HCT116 (cell line): ENCODE measurements around the gene KDM7A. TPM values are rescaled to one million over a fixed set of nuclear protein-coding genes. Genes with fewer than 3 reads are reported as not detected.

Source experiments
- ATAC-seq: fragments of 200-7000 bp; cut with Tn5 transposase; 2 replicates; pipeline ENCODE4 v1.9.1; 2020; ENCODE audit warnings: mild to moderate bottlenecking, moderate library complexity
- BruUV-seq: library from RNA; stranded (reverse); fragments of 400-500 nt; replicated peaks from 2 replicates; lab custom pipeline; 2021; lab: Mats Ljungman, UMichigan
- CTCF ChIA-PET: fragments of 300-600 bp; sonication (Branson Sonifier 250); formaldehyde crosslinking; loops from one replicate; lab custom pipeline; 2021; ENCODE audit warnings: antibody characterized with exemption; lab: Charles Lee
- POLR2A ChIA-PET: fragments of 300-600, 350-600 bp; sonication (Branson Sonifier 250); formaldehyde crosslinking; loops from one replicate; lab custom pipeline; 2021; ENCODE audit warnings: antibody characterized with exemption; lab: Charles Lee
- RAD21 ChIA-PET, 2 experiments: fragments of 300-600 bp; sonication (Branson Sonifier 250); formaldehyde crosslinking; loops; one replicate each; lab custom pipeline; 2023; ENCODE audit warnings: low total read pairs in 2 of 2; ENCODE audit not compliant: uncharacterized antibody in 2 of 2, unreplicated experiment in 2 of 2, low non-redundant PET in 1 of 2; lab: Charles Lee
- DNase-seq: peaks from one replicate; pipeline ENCODE4 v3.0.0-alpha.2; 2010; ENCODE audit warnings: low read depth, low spot score
- H2AFZ ChIP-seq: fragments of 200-600 bp; shearing (Covaris generic), sonication (generic); 2 replicates; pipeline ENCODE4 v1.6.1; 2017; ENCODE audit warnings: low read depth, mixed run types, mixed read lengths, antibody characterized with exemption, low read length; ENCODE audit not compliant: poor library complexity, severe bottlenecking
- H3K27ac ChIP-seq: 2 replicates; pipeline ENCODE4 v1.5.1; 2012; ENCODE audit warnings: low read depth, low read length
- H3K27me3 ChIP-seq: fragments of 200-600 bp; sonication (generic); 2 replicates; pipeline ENCODE4 v1.6.1; 2016; ENCODE audit warnings: mixed run types, low read length, mixed read lengths; ENCODE audit not compliant: insufficient read depth
- H3K36me3 ChIP-seq, 2 experiments: fragments of 200-500 bp in 1 of 2; fragments of 200-600 bp in 1 of 2; sonication (Bioruptor generic) in 1 of 2; sonication (generic) in 1 of 2; 2 replicates each; pipeline versions ENCODE4 v1.5.1 to v1.6.1; 2014 to 2016; ENCODE audit warnings: low read length in 2 of 2, inconsistent platforms in 1 of 2, mixed read lengths in 1 of 2, mixed run types in 1 of 2; ENCODE audit not compliant: insufficient read depth in 2 of 2, control insufficient read depth in 1 of 2
- H3K4me1 ChIP-seq, 2 experiments: fragments of 200-600 bp in 1 of 2; sonication (generic) in 1 of 2; 2 replicates each; pipeline versions ENCODE4 v1.5.1 to v1.6.1; 2012 to 2017; ENCODE audit warnings: low read length in 2 of 2, inconsistent platforms in 1 of 2, mild to moderate bottlenecking in 1 of 2, mixed read lengths in 1 of 2, mixed run types in 1 of 2, moderate library complexity in 1 of 2; ENCODE audit not compliant: insufficient read depth in 2 of 2, control insufficient read depth in 1 of 2
- H3K4me2 ChIP-seq: fragments of 200-600 bp; sonication (generic); 2 replicates; pipeline ENCODE4 v1.6.1; 2017; ENCODE audit warnings: mixed run types, low read length, mixed read lengths
- H3K4me3 ChIP-seq, 2 experiments: fragments of 200-600 bp in 1 of 2; sonication (generic) in 1 of 2; replicated peaks in 1 of 2; 2 replicates each; pipeline ENCODE4 v1.5.1; 2011 to 2016; ENCODE audit warnings: low read length in 2 of 2, control low read depth in 1 of 2, low read depth in 1 of 2, mild to moderate bottlenecking in 1 of 2, mixed read lengths in 1 of 2, mixed run types in 1 of 2
- H3K79me2 ChIP-seq: fragments of 200-600 bp; sonication (generic); 2 replicates; pipeline ENCODE4 v1.6.1; 2017; ENCODE audit warnings: mild to moderate bottlenecking, mixed run types, low read length, moderate library complexity, mixed read lengths; ENCODE audit not compliant: insufficient read depth
- H3K9ac ChIP-seq: fragments of 200-600 bp; sonication (generic); 2 replicates; pipeline ENCODE4 v1.6.1; 2016; ENCODE audit warnings: low read length, mixed read lengths
- H3K9me2 ChIP-seq: fragments of 200-600 bp; sonication (generic), shearing (Covaris generic); 2 replicates; pipeline ENCODE4 v1.6.1; 2017; ENCODE audit warnings: mixed run types, mild to moderate bottlenecking, moderate library complexity; ENCODE audit not compliant: insufficient read depth
- H3K9me3 ChIP-seq, 2 experiments: fragments of 200-500 bp in 1 of 2; fragments of 200-600 bp in 1 of 2; sonication (Bioruptor generic) in 1 of 2; sonication (generic) in 1 of 2; 2 replicates each; pipeline ENCODE4 v1.6.1; 2014 to 2017; ENCODE audit warnings: low read length in 2 of 2, mixed read lengths in 2 of 2, inconsistent platforms in 1 of 2, low read depth in 1 of 2, mild to moderate bottlenecking in 1 of 2, mixed run types in 1 of 2, moderate library complexity in 1 of 2; ENCODE audit not compliant: control insufficient read depth in 1 of 2, insufficient read depth in 1 of 2
- H4K20me1 ChIP-seq: fragments of 200-600 bp; sonication (generic), shearing (Covaris generic); 2 replicates; pipeline ENCODE4 v1.6.1; 2017; ENCODE audit warnings: mixed run types, mild to moderate bottlenecking, moderate library complexity; ENCODE audit not compliant: insufficient read depth
- CBX3 ChIP-seq: IDR thresholded peaks from 2 replicates; pipeline ENCODE4 v1.6.1; 2012; ENCODE audit warnings: low read depth
- CEBPB ChIP-seq: IDR thresholded peaks from 2 replicates; pipeline ENCODE4 v1.6.1; 2012; ENCODE audit warnings: low read depth
- EGR1 ChIP-seq: IDR thresholded peaks from 2 replicates; pipeline ENCODE4 v1.6.1; 2012; ENCODE audit warnings: low read depth
- POLR2A ChIP-seq: IDR thresholded peaks from 2 replicates; pipeline ENCODE4 v1.7.0; 2011; ENCODE audit warnings: borderline replicate concordance; ENCODE audit not compliant: insufficient read depth, insufficient read length; ENCODE audit errors: extremely low read depth
- POLR2AphosphoS5 ChIP-seq: IDR thresholded peaks from 2 replicates; pipeline ENCODE4 v1.6.1; 2011; ENCODE audit warnings: mild to moderate bottlenecking, low read depth, low read length, moderate library complexity
- RAD21 ChIP-seq: IDR thresholded peaks from 2 replicates; pipeline ENCODE4 v1.6.1; 2012; ENCODE audit warnings: low read depth, mild to moderate bottlenecking
- SIN3A ChIP-seq: IDR thresholded peaks from 2 replicates; pipeline ENCODE4 v1.6.1; 2012; ENCODE audit warnings: low read depth
- YY1 ChIP-seq: IDR thresholded peaks from 2 replicates; pipeline ENCODE4 v1.6.1; 2011; ENCODE audit warnings: low read length, low read depth, moderate library complexity, mild to moderate bottlenecking; ENCODE audit not compliant: insufficient replicate concordance; ENCODE audit errors: extremely low read depth
- intact Hi-C: fragments of 100-400 bp; cut with micrococcal nuclease; formaldehyde crosslinking; loops from 2 replicates; pipeline ENCODE4 v1.10.0; 2022
- total RNA-seq: library from RNA; stranded (reverse); gene quantifications from one replicate; pipeline ENCODE4 v1.2.1, GENCODE V29; 2021; ENCODE audit not compliant: unreplicated experiment

Gene KDM7A
- total RNA-seq, 1 experiment from 2014 or later: 11.6 TPM

DNA sequence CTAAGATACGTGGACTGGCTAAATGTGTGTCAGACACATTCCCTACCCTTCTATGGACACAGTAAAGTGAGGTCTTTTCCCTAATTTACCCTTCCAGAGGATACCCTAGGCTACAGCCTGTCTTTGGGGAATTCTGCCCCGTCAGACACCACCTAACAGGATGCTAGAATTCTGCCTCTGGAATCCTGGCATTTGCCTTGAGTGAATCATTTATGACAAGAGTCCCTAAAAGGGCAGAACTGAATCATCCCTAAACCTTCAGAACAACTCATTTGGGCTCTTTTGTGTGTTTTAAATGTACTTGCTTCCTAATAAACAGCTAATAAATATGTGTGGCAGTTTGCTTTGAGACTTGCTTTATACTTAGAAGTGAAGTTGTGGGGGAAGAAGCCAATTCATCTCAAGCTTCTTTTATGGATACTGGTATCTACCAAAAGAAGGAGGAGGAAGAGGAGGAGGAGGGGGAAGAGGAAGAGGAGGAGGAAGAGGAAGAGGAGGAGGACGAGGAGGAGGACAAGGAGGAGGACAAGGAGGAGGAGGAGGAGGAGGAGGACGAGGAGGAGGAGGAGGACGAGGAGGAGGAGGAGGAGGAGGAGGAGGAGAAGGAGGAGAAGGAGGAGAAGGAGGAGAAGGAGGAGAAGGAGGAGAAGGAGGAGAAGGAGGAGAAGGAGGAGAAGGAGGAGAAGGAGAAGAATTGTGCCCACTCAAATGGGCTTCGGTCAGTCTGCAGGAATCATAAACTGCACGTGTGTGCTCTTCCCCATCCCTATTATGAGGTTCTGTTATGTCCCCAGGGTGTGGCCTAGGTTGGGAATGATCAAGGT lies 141.2 kb downstream of the KDM7A start:
- Histone ChIP-seq H3K4me2 (peak overlapping the region; percentile 34), H3K4me1 (peaks cover 2 to 9% of the 10 kb centered on the region in 2 experiments; a peak in 2 of 4 replicates), H3K79me2 (no peaks in the 10 kb centered on the region), H4K20me1 (no peaks in the 10 kb centered on the region), H3K27me3 (no peaks in the 10 kb centered on the region), H2AFZ (no peak overlapping the region), H3K9ac (no peak overlapping the region), H3K4me3 (no peak overlapping the region), H3K9me2 (no peaks in the 10 kb centered on the region), H3K9me3 (no peaks in the 10 kb centered on the region), H3K36me3 (no peaks in the 10 kb centered on the region), H3K27ac (no peak overlapping the region)
- TF ChIP-seq POLR2AphosphoS5 (no peak), YY1 (no peak), POLR2A (no peak), EGR1 (no peak), CBX3 (no peak), RAD21 (no peak), CEBPB (no peak), SIN3A (no peak)
- ChIA-PET RAD21 (no interaction called here), CTCF (no interaction called here), POLR2A (no interaction called here)
- no TSS peak for BruUV-seq
- no peak for DNase-seq
- intact Hi-C loops: no loop called here
- ATAC-seq: no peak

Other genes starting within 250 kb of the KDM7A start
- gene PARP12, start 114.0 kb downstream of the KDM7A start, total RNA-seq: 17.7 TPM
- 41.8 TPM for gene SLC37A3, start 221.5 kb upstream of the KDM7A start, total RNA-seq
- 2.6 TPM for gene RAB19, start 227.1 kb upstream of the KDM7A start, total RNA-seq